GM18870 (cell line): ENCODE data around the gene MTHFR.

Experiments used
- ATAC-seq: cut with Tn5 transposase; IDR thresholded peaks from one replicate; pipeline ENCODE4 v1.9.1; 2021; ENCODE audit warnings: moderate library complexity; ENCODE audit not compliant: unreplicated experiment

MTHFR gene

DNA sequence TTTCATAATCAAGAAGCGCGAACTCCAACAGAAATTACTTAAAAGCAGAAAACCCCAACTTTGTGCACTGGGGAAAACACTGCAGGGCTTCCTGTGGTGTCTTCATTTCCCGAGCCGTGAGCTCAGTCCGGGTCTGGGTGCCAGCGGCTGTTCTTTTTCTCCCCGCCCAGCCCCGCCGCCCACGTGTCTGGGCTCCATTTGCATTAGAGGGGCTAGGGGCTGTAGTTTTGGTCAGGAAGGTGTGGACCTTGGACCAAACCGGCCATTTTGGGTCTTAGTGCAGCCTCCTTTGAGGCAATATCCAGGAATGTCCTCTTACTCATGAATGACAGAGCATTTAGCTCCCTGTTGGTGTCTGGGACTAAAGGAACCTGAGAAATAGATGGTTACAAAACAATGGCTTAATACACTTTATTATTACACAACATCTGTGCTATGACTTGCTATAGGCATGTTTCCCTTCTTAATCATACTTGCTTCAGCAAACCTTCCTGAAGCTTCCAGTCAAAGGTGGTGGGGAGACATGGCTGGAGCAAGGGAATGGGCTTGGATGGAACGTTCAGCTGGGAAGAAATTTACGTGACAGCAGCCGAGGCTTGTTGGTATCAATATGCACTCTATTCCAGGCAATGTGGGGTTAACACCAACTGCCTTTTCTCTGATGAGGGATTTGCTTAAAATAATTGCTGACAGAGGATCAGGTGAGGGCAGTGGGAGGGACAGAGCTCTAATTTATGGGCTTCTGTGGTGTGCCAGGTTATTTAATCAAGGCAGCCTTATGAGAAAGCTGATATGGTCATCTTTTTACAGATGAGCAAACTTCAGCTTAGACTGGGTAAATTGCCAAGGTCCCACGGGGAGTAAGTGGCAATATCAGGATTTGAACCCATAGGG lies 68.8 kb downstream of the MTHFR start:
- no peak for ATAC-seq

DNA sequence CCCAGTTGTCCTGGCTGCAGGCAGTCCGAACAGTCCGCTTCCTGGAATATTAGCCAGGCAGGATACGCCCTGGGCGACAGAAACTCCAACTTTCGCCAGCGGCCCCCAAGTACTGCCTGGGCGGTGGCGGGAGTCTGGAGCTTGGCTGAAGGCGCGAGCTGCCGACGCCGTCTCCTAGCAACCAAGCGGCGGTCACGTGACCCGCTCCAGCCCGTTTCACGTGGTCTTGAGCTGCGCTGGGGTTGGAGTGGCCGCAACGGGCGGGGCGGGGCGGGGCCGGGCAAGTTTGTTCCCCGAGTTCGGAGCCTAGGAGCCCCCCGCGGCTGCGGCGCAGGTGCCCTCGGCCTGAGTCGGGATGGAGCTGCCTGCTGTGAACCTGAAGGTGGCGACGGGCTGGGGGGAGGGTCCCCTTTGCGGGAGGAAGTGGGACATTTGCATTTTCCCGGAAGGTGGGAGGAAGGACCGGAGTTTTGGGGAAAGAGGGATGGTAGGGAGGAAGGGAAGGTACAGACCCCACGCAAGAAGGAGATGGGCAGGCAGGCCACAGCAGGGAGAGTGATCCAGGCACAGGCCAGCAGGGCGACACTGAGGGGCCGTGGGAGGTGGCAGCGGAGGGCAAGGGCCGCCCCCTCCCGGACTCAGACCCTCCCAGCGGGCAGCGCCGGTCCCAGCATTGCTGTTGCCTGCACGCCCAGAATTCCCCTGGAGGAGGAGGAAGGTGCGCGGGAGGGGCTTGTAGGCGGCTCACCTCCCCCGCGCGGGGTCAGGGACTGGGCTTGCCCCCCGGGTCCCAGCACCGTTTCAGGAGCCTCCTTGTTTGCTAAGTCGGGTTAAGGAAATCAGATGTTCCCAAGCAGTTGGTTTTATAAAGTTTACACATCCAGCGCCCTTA lies 69.7 kb downstream of the MTHFR start, which contains the start of gene AGTRAP:
Gene AGTRAP, plus strand, starts transcription at position 283 of the 892 bp plus-strand sequence. Its CDS starts 73 bp downstream, at position 356.
- no peak for ATAC-seq
